ENCODE results near the gene SPTBN1.

SPTBN1 gene

GRCh38 chr2:54618646-54619565 is 162.8 kb downstream of the SPTBN1 start:
- DNase-seq (ENCODE audit: low read depth, low spot score), result no peak
- peak overlapping the region; percentile 16 for H3K27ac ChIP-seq

DNA sequence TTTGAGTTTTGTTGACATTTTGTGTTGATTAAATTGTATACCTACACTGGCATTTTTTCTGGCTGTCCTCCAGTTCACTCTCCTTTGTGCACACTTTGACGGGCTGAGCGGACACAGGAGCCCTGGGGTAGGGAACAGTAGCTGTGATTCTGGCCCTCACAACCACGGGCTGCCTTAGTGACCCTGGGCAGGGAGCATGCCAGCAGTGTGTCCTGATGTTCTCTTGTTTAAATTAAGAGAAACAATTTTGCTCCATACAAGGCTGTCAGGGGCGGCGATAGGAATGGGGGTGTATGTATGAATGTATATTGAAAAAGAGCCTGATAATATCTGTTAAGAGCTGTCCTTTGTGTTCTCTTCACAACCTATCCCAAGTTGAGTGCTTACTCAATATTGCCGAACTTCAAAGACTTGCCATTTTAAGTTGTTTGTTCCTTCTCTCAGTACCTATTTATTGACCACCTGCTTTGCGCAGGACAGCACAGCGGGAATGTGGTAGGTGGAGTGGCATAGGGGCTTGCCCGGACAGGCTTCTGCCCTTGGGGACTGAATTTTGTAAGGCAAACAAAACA is 163.6 kb downstream of the SPTBN1 start:
- H3K27ac ChIP-seq, result peak overlapping the region; percentile 16
- DNase-seq (ENCODE audit: low read depth, low spot score), result no peak

GRCh38 chr2:54620948-54621347 is 164.8 kb downstream of the SPTBN1 start:
- no peak overlapping the region for H3K27ac ChIP-seq
- DNase-seq (ENCODE audit: low read depth, low spot score), result no peak

DNA sequence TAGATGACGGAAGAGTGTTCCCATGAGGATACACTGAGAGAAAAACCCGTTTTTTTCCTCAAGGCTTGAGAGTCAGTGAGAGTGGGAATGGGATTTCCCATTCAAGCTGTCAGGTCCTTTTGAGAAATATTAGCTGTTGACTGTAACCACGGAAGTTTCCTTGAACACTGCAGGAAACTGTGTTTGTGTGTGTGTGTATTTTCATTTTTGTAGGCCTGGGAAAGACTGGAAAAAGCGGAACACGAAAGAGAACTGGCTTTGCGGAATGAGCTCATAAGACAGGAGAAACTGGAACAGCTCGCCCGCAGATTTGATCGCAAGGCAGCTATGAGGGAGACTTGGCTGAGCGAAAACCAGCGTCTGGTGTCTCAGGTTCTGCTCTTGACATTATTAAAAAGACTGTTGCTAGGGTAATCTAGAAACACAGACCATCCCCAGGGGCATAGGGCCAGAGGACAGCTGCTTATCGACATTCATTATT is 168.5 kb downstream of the SPTBN1 start:
- no peak for DNase-seq (ENCODE audit: low read depth, low spot score)
- H3K27ac ChIP-seq, result no peak overlapping the region

DNA sequence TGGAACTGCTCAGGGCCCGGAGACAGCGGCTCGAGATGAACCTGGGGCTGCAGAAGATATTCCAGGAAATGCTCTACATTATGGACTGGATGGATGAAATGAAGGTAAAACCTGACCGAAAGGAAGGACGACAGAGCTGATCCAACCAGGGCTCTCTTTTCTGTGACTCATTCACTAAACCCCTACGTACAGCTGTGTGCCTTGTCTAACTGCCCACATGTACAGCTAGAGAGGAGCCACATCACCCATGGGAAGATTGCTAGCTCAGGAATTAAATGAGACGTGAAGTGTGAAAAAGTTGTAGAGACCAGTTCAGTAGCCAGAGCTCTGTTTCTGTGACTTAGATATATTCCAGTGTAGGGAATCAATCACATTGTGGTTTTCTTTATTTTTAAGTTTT is 170.0 kb downstream of the SPTBN1 start:
- H3K27ac ChIP-seq, result no peak overlapping the region
- no peak for DNase-seq (ENCODE audit: low read depth, low spot score)

DNA sequence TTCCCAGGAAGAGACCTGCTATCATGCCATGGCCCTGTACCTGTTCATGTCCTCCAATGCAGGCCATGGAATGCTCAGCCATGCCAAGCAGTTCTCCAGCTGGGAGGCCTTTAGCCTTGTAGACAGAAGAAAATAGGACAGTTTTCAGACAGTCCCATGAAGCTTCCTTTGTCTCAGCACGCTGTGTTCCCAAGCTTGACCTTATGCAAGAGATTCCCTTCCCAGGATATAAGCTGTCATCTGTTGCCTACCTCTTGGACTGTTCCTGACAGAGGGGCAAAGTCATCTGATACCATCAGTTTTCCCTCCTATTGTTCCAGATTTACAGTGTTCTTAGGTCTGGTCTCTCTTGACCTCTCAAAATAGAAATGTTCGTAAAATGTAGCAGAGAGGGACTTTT is 170.8 kb downstream of the SPTBN1 start:
- H3K27ac ChIP-seq, result no peak overlapping the region
- no peak for DNase-seq (ENCODE audit: low read depth, low spot score)

DNA sequence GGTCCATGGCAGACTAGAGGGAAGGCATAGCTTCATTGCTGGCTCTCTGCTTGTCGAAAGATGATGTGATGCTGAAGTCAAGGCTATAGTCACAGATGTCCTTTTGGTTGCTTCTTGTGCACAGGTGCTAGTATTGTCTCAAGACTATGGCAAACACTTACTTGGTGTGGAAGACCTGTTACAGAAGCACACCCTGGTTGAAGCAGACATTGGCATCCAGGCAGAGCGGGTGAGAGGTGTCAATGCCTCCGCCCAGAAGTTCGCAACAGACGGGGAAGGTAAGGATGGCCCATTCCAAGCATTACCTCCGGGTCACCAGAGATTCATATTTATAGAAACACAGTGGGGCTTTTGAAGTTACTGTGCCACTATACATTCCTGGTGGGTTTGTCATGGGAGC is 171.8 kb downstream of the SPTBN1 start:
- H3K27ac ChIP-seq, result no peak overlapping the region
- no peak for DNase-seq (ENCODE audit: low read depth, low spot score)

- H3K27ac ChIP-seq, result no peak overlapping the region
- DNase-seq (ENCODE audit: low read depth, low spot score), result no peak
Measured at GRCh38 chr2:54628418-54628817, 172.3 kb downstream of the SPTBN1 start.

DNA sequence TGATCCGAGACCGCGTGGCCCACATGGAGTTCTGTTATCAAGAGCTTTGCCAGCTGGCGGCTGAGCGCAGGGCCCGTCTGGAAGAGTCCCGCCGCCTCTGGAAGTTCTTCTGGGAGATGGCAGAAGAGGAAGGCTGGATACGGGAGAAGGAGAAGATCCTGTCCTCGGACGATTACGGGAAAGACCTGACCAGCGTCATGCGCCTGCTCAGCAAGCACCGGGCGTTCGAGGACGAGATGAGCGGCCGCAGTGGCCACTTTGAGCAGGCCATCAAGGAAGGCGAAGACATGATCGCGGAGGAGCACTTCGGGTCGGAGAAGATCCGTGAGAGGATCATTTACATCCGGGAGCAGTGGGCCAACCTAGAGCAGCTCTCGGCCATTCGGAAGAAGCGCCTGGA is 172.8 kb downstream of the SPTBN1 start:
- DNase-seq (ENCODE audit: low read depth, low spot score), result no peak
- H3K27ac ChIP-seq, result no peak overlapping the region

GRCh38 chr2:54629390-54629789 is 173.3 kb downstream of the SPTBN1 start:
- DNase-seq (ENCODE audit: low read depth, low spot score), result no peak
- H3K27ac ChIP-seq, result no peak overlapping the region

- peak; percentile 62 for DNase-seq (ENCODE audit: low read depth, low spot score)
- H3K27ac ChIP-seq, result no peak overlapping the region
Measured at GRCh38 chr2:54629914-54630857, 174.1 kb downstream of the SPTBN1 start.

GRCh38 chr2:54630858-54631497 is 174.9 kb downstream of the SPTBN1 start:
- no peak overlapping the region for H3K27ac ChIP-seq
- DNase-seq (ENCODE audit: low read depth, low spot score), result no peak

DNA sequence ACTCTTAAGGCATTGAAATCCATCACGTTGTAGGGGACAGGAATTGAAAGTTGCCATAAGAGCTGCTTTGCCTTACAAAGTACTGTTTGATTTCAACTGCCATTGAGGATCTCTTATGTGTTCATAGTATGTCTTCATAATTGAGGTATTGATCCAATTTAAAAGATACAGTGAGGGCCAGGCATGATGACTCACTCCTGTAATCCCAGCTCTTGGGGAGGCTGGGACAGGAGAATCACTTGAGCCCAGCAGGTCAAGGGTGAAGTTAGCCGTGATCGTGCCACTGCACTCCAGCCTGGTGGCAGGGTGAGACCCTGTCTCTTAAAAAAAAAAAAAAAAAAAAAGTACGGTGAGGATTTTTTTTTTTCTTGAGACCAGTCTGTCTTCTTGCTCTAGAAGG is 175.6 kb downstream of the SPTBN1 start:
- H3K27ac ChIP-seq, result peak overlapping the region; percentile 1
- DNase-seq (ENCODE audit: low read depth, low spot score), result no peak

- peak overlapping the region; percentile 48 for H3K27ac ChIP-seq
- DNase-seq (ENCODE audit: low read depth, low spot score), result peak; percentile 39
Measured at GRCh38 chr2:54632733-54633692, 176.9 kb downstream of the SPTBN1 start.

GRCh38 chr2:54634021-54634420 is 177.9 kb downstream of the SPTBN1 start:
- DNase-seq (ENCODE audit: low read depth, low spot score), result no peak
- H3K27ac ChIP-seq, result peak overlapping the region; percentile 48

- no peak for DNase-seq (ENCODE audit: low read depth, low spot score)
- H3K27ac ChIP-seq, result peak overlapping the region; percentile 48
Measured at GRCh38 chr2:54634564-54635511, 178.7 kb downstream of the SPTBN1 start.

DNA sequence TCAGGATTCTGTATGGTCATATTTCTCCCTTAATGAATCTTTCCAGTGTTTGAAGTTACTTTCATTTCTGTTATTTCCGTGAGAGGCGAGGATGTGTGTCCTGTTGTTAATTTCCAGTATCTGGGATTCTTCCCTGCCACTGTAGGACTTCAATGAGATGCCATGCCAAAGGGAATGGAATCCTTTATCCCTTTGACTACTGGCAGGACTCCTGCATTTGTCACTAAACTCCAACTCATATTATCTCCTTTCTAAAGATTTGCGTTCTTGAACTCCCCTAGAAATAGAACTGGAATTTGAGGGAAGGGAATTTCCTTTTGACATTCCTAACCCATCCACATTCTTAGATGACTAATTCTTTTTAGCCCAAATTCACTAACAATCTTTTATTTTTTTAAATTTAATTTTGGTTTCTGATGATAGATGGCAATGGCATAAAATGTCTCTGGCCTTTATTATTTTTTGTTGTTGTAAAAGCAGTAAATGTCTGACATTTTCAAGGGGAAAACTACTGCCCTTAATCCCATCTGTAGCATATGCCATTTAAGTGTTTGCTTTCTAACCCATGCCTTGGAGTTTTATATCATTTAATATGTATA is 179.5 kb downstream of the SPTBN1 start:
- H3K27ac ChIP-seq, result no peak overlapping the region

More for the DNA sequence above, 179.5 kb downstream of the SPTBN1 start:
- DNase-seq (ENCODE audit: low read depth, low spot score), result no peak
